Tibial nerve (tissue), 4 donors: ENCODE measurements around the gene CTBP2. TPM values are rescaled to one million over a fixed set of nuclear protein-coding genes. Genes with fewer than 3 reads are reported as not detected.

ENCODE experiments used
- DNase-seq, 2 donors: peaks; one replicate each; pipeline ENCODE4 v3.0.0-alpha.2; 2019; ENCODE audit warnings: low spot score in 2 of 2
- H3K27ac ChIP-seq, 4 donors: fragments of 200-600 bp; sonication (generic) in 3 of 4; one replicate each; pipeline ENCODE4 v1.5.1; 2017 to 2019; ENCODE audit warnings: mild to moderate bottlenecking in 1 of 4
- H3K27me3 ChIP-seq, 2 donors: fragments of 200-600 bp; sonication (generic) in 1 of 2; one replicate each; pipeline versions ENCODE4 v1.5.1 to v1.6.0; 2017 to 2019
- H3K36me3 ChIP-seq, 3 donors: fragments of 200-600 bp; sonication (generic); one replicate each; pipeline ENCODE4 v1.5.1; 2018 to 2019
- H3K4me1 ChIP-seq, 4 donors: fragments of 200-600 bp; sonication (generic) in 3 of 4; one replicate each; pipeline ENCODE4 v1.5.1; 2017 to 2019
- H3K4me3 ChIP-seq, 4 donors: fragments of 200-600 bp; sonication (generic) in 3 of 4; one replicate each; pipeline ENCODE4 v1.5.1; 2017 to 2019; ENCODE audit warnings: mild to moderate bottlenecking in 1 of 4, moderate library complexity in 1 of 4
- H3K9me3 ChIP-seq, 4 donors: fragments of 200-600 bp; sonication (generic) in 3 of 4; one replicate each; pipeline ENCODE4 v1.5.1; 2017 to 2019
- CTCF ChIP-seq, 5 experiments: fragments of 200-600 bp in 3 of 5; fragments of 450-650 bp in 2 of 5; sonication (generic) in 3 of 5; IDR thresholded peaks; one replicate each; pipeline ENCODE4 v1.5.1; 2016 to 2019; ENCODE audit warnings: antibody characterized with exemption in 5 of 5, mild to moderate bottlenecking in 3 of 5, moderate library complexity in 2 of 5
- EP300 ChIP-seq, 2 donors: sonication (generic); formaldehyde crosslinking; IDR thresholded peaks; one replicate each; pipeline ENCODE4 v1.6.1; 2017; ENCODE audit warnings: antibody characterized with exemption in 2 of 2, mild to moderate bottlenecking in 1 of 2
- POLR2A ChIP-seq, 2 donors: fragments of 450-650 bp; IDR thresholded peaks; one replicate each; pipeline ENCODE4 v1.6.1; 2017; ENCODE audit warnings: antibody characterized with exemption in 2 of 2, mild to moderate bottlenecking in 2 of 2, moderate library complexity in 2 of 2
- WGBS, 2 donors: methylation state at CpG; one replicate each; pipeline ENCODE4 v1.1.5; 2018; 5-methylcytosine and 5-hydroxymethylcytosine counted together
- total RNA-seq, 4 donors: library from RNA; depleted of rRNA; stranded (reverse); fragments of >200 nt; gene quantifications; one replicate each; pipeline ENCODE4 v1.1.0, GENCODE V29; 2016

CTBP2 gene
- total RNA-seq, 4 donors from 2014 or later, result 40.4 to 97.9 (median 62.3) TPM

- Histone ChIP-seq H3K4me1 (peaks cover 0 to 31% (median 21%) of the 10 kb centered on the region in 4 donors), H3K4me3 (no peak overlapping the region), H3K27ac (no peak overlapping the region), H3K27me3 (no peaks in the 10 kb centered on the region), H3K9me3 (peaks cover 0 to 6% (median 0%) of the 10 kb centered on the region in 4 donors), H3K36me3 (peaks cover 0 to 31% (median 0%) of the 10 kb centered on the region in 3 donors)
- 79 to 83% methylated on average over 8 of the region's 8 CpGs for WGBS, 2 donors
- no peak for DNase-seq
- TF ChIP-seq CTCF (IDR thresholded peaks at IDR 0.05), result no peak
- no peak for TF ChIP-seq POLR2A (IDR thresholded peaks at IDR 0.05)
- TF ChIP-seq EP300 (IDR thresholded peaks at IDR 0.05), result no peak
These were observed 31.8 kb downstream of the CTBP2 start for GRCh38 chr10:125128397-125129075.

- H3K4me3 ChIP-seq, result no peak overlapping the region
- no peak overlapping the region for H3K27ac ChIP-seq
- peaks cover 0 to 28% (median 0%) of the 10 kb centered on the region in 3 donors for H3K36me3 ChIP-seq
- H3K4me1 ChIP-seq, result peaks cover 0 to 35% (median 26%) of the 10 kb centered on the region in 4 donors
- TF ChIP-seq EP300 (IDR thresholded peaks at IDR 0.05) (no peak), POLR2A (IDR thresholded peaks at IDR 0.05) (no peak), CTCF (IDR thresholded peaks at IDR 0.05) (no peak)
- WGBS, 2 donors, result 85 to 97% methylated on average over 3 of the region's 3 CpGs
- peaks cover 0 to 6% (median 0%) of the 10 kb centered on the region in 4 donors for H3K9me3 ChIP-seq
- DNase-seq, result no peak
- no peaks in the 10 kb centered on the region for H3K27me3 ChIP-seq
These were observed 32.4 kb downstream of the CTBP2 start for GRCh38 chr10:125127986-125128385.

- 81 to 94% methylated on average over 5 of the region's 5 CpGs for WGBS, 2 donors
- H3K27ac ChIP-seq, result no peak overlapping the region
- peaks cover 0 to 21% (median 0%) of the 10 kb centered on the region in 3 donors for H3K36me3 ChIP-seq
- H3K4me3 ChIP-seq, result no peak overlapping the region
- no peak for DNase-seq
- peaks cover 0 to 35% (median 26%) of the 10 kb centered on the region in 4 donors for H3K4me1 ChIP-seq
- TF ChIP-seq EP300 (IDR thresholded peaks at IDR 0.05) (no peak), POLR2A (IDR thresholded peaks at IDR 0.05) (no peak), CTCF (IDR thresholded peaks at IDR 0.05) (no peak)
- peaks cover 0 to 6% (median 0%) of the 10 kb centered on the region in 4 donors for H3K9me3 ChIP-seq
- no peaks in the 10 kb centered on the region for H3K27me3 ChIP-seq
These were observed 33.3 kb downstream of the CTBP2 start for GRCh38 chr10:125127110-125127509.

GRCh38 chr10:125125951-125126735 lies 34.2 kb downstream of the CTBP2 start:
- Histone ChIP-seq H3K27me3 (no peaks in the 10 kb centered on the region), H3K4me1 (peaks cover 0 to 37% (median 26%) of the 10 kb centered on the region in 4 donors), H3K9me3 (no peaks in the 10 kb centered on the region), H3K36me3 (peaks cover 0 to 11% (median 0%) of the 10 kb centered on the region in 3 donors), H3K4me3 (no peak overlapping the region), H3K27ac (peak overlapping the region in 1 of 4 donors; percentile 2)
- WGBS, 2 donors, result 93 to 96% methylated on average over 22 of the region's 22 CpGs
- TF ChIP-seq POLR2A (IDR thresholded peaks at IDR 0.05) (no peak), CTCF (IDR thresholded peaks at IDR 0.05) (no peak), EP300 (IDR thresholded peaks at IDR 0.05) (no peak)
- no peak for DNase-seq

GRCh38 chr10:125124907-125125306 lies 35.5 kb downstream of the CTBP2 start:
- H3K36me3 ChIP-seq, result no peaks in the 10 kb centered on the region
- H3K4me3 ChIP-seq, result no peak overlapping the region
- no peak for TF ChIP-seq EP300 (IDR thresholded peaks at IDR 0.05)
- TF ChIP-seq CTCF (IDR thresholded peaks at IDR 0.05), result no peak
- TF ChIP-seq POLR2A (IDR thresholded peaks at IDR 0.05), result no peak
- H3K4me1 ChIP-seq, result peaks cover 0 to 50% (median 32%) of the 10 kb centered on the region in 4 donors
- no peak for DNase-seq
- no peaks in the 10 kb centered on the region for H3K27me3 ChIP-seq
- H3K9me3 ChIP-seq, result no peaks in the 10 kb centered on the region
- WGBS, 2 donors, result 59 to 61% methylated on average over 10 of the region's 10 CpGs
- peak overlapping the region; percentile 24 to 91 (median 84) for H3K27ac ChIP-seq
